MM.1S (cell line): ENCODE measurements around the gene BIVM.

Experiments used
- DNase-seq: peaks from one replicate; pipeline ENCODE4 v3.0.0-alpha.2; 2015
- H2AFZ ChIP-seq: fragments of 300-600 bp; sonication (generic); 2 replicates; pipeline ENCODE4 v1.6.0; 2016; ENCODE audit warnings: antibody characterized with exemption, low read length
- H3F3A ChIP-seq: fragments of 300-600 bp; sonication (generic); 2 replicates; pipeline ENCODE4 v1.6.1; 2016; ENCODE audit warnings: mild to moderate bottlenecking, antibody characterized with exemption, low read length, moderate library complexity, mixed read lengths; ENCODE audit not compliant: insufficient read depth
- H3K27ac ChIP-seq: fragments of 300-600 bp; sonication (generic); 2 replicates; pipeline ENCODE4 v1.5.1; 2016; ENCODE audit warnings: mild to moderate bottlenecking, low read length
- H3K27me3 ChIP-seq: fragments of 300-600 bp; sonication (generic); replicated peaks from 2 replicates; pipeline ENCODE4 v1.6.0; 2016; ENCODE audit warnings: low read length; ENCODE audit not compliant: insufficient read depth
- H3K36me3 ChIP-seq: fragments of 300-600 bp; sonication (generic); replicated peaks from 2 replicates; pipeline ENCODE4 v1.6.1; 2016; ENCODE audit warnings: mild to moderate bottlenecking, low read length, mixed read lengths; ENCODE audit not compliant: insufficient read depth
- H3K4me1 ChIP-seq: fragments of 300-600 bp; sonication (generic); 2 replicates; pipeline ENCODE4 v1.6.1; 2016; ENCODE audit warnings: low read length, mixed read lengths
- H3K4me2 ChIP-seq: fragments of 300-600 bp; sonication (generic); 2 replicates; pipeline ENCODE4 v1.6.0; 2016; ENCODE audit warnings: low read depth, low read length
- H3K4me3 ChIP-seq: fragments of 300-600 bp; sonication (generic); 2 replicates; pipeline ENCODE4 v1.5.1; 2016; ENCODE audit warnings: low read length, mixed read lengths
- H3K79me2 ChIP-seq: fragments of 300-600 bp; sonication (generic); 2 replicates; pipeline ENCODE4 v1.6.1; 2016; ENCODE audit warnings: mixed run types, low read length, mixed read lengths
- H3K9ac ChIP-seq: fragments of 300-600 bp; sonication (generic); 2 replicates; pipeline ENCODE4 v1.6.1; 2016; ENCODE audit warnings: low read length, mixed read lengths
- H3K9me2 ChIP-seq: fragments of 300-600 bp; sonication (generic); replicated peaks from 2 replicates; pipeline ENCODE4 v1.6.1; 2016; ENCODE audit warnings: mild to moderate bottlenecking, low read length, mixed read lengths; ENCODE audit not compliant: insufficient read depth
- H3K9me3 ChIP-seq: fragments of 300-600 bp; sonication (generic); replicated peaks from 2 replicates; pipeline ENCODE4 v1.6.1; 2016; ENCODE audit warnings: mild to moderate bottlenecking, low read length, mixed read lengths; ENCODE audit not compliant: insufficient read depth
- H4K20me1 ChIP-seq: fragments of 300-600 bp; sonication (generic); 2 replicates; pipeline ENCODE4 v1.6.1; 2016; ENCODE audit warnings: mild to moderate bottlenecking, low read length, moderate library complexity, mixed read lengths; ENCODE audit not compliant: insufficient read depth
- CTCF ChIP-seq: fragments of 300-600 bp; sonication (generic); IDR thresholded peaks from 2 replicates; pipeline ENCODE4 v1.5.1; 2016; ENCODE audit warnings: antibody characterized with exemption, low read length, mixed read lengths
- EZH2 ChIP-seq: fragments of 300-600 bp; sonication (generic); optimal IDR thresholded peaks from 2 replicates; pipeline ENCODE3; 2017; ENCODE audit warnings: low read depth, mild to moderate bottlenecking, antibody characterized with exemption, low read length, mixed read lengths
- EZH2phosphoT487 ChIP-seq: fragments of 300-600 bp; sonication (generic); IDR thresholded peaks from 2 replicates; pipeline ENCODE4 v1.6.1; 2018; ENCODE audit warnings: antibody characterized with exemption, low read length

BIVM gene

GRCh38 chr13:102768909-102769308, 30.0 kb upstream of the BIVM start:
- no peak overlapping the region for H3K9ac ChIP-seq
- no peak overlapping the region for H2AFZ ChIP-seq
- no peaks in the 10 kb centered on the region for H3K27me3 ChIP-seq
- H3F3A ChIP-seq = peaks cover 3% of the 10 kb centered on the region; the same call in 1 of the 2 replicates
- H3K4me2 ChIP-seq = no peak overlapping the region
- no peak overlapping the region for H3K27ac ChIP-seq
- TF ChIP-seq EZH2phosphoT487 (no peak), CTCF (no peak), EZH2 (no peak)
- H3K36me3 ChIP-seq = no peaks in the 10 kb centered on the region
- H3K9me2 ChIP-seq = no peaks in the 10 kb centered on the region
- peaks cover 32% of the 10 kb centered on the region for H3K79me2 ChIP-seq
- no peaks in the 10 kb centered on the region for H3K9me3 ChIP-seq
- no peak for DNase-seq
- H4K20me1 ChIP-seq = no peaks in the 10 kb centered on the region
- H3K4me1 ChIP-seq = peaks cover 12% of the 10 kb centered on the region
- H3K4me3 ChIP-seq = no peak overlapping the region

- Histone ChIP-seq H3K4me1 (peaks cover 12% of the 10 kb centered on the region), H3K9ac (no peak overlapping the region), H3K4me2 (no peak overlapping the region), H4K20me1 (no peaks in the 10 kb centered on the region), H3F3A (0 out of 2 replicates have a peak, but pooled peaks cover 3% of the 10 kb centered on the region), H3K27me3 (no peaks in the 10 kb centered on the region), H3K9me2 (no peaks in the 10 kb centered on the region), H3K4me3 (no peak overlapping the region), H3K27ac (no peak overlapping the region), H3K79me2 (peaks cover 32% of the 10 kb centered on the region), H3K36me3 (no peaks in the 10 kb centered on the region), H3K9me3 (no peaks in the 10 kb centered on the region), H2AFZ (no peak overlapping the region)
- no peak for DNase-seq
- TF ChIP-seq EZH2 (no peak), CTCF (no peak), EZH2phosphoT487 (no peak)
Measured at GRCh38 chr13:102769679-102770078, 29.2 kb upstream of the BIVM start.

GRCh38 chr13:102770435-102770834, 28.5 kb upstream of the BIVM start:
- Histone ChIP-seq H3F3A (0 out of 2 replicates have a peak, but pooled peaks cover 3% of the 10 kb centered on the region), H3K27me3 (no peaks in the 10 kb centered on the region), H3K36me3 (no peaks in the 10 kb centered on the region), H3K4me2 (no peak overlapping the region), H3K4me1 (peaks cover 12% of the 10 kb centered on the region), H3K4me3 (no peak overlapping the region), H3K9me3 (no peaks in the 10 kb centered on the region), H3K79me2 (peaks cover 32% of the 10 kb centered on the region), H3K9me2 (no peaks in the 10 kb centered on the region), H4K20me1 (no peaks in the 10 kb centered on the region), H3K9ac (no peak overlapping the region), H2AFZ (no peak overlapping the region), H3K27ac (no peak overlapping the region)
- DNase-seq = no peak
- TF ChIP-seq EZH2phosphoT487 = no peak
- no peak for TF ChIP-seq CTCF
- TF ChIP-seq EZH2 = no peak
